GM18505 (cell line): ENCODE results near the gene ATRNL1.

ENCODE experiments used
- ATAC-seq: cut with Tn5 transposase; IDR thresholded peaks from one replicate; pipeline ENCODE4 v1.9.1; 2021; ENCODE audit not compliant: unreplicated experiment
- POLR2A ChIP-seq: IDR thresholded peaks from 4 replicates; pipeline ENCODE4 v1.6.1; 2011; ENCODE audit warnings: borderline replicate concordance; ENCODE audit not compliant: insufficient read depth, insufficient read length; ENCODE audit errors: extremely low read depth

ATRNL1 gene

DNA sequence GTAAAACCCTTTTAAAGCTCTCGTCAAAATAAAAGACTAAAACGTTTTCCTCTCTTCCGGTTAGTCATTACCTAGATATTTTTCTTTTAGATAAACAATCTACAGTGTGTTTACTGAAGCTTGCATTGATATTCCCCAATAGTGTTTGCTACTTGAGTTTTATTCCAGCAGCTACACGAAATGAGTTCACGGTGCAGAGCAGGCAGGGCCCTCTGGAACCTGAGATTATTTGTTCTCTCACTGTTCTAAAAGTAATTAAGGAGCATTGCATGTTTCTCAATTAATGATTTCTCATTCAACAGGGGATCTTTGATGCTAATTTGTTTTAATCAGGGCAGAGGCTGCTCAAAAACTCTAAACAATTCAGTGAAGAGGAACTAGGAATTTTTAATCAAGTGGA, 860.1 kb downstream of the ATRNL1 start:
- no peak for TF ChIP-seq POLR2A
- ATAC-seq = no peak

DNA sequence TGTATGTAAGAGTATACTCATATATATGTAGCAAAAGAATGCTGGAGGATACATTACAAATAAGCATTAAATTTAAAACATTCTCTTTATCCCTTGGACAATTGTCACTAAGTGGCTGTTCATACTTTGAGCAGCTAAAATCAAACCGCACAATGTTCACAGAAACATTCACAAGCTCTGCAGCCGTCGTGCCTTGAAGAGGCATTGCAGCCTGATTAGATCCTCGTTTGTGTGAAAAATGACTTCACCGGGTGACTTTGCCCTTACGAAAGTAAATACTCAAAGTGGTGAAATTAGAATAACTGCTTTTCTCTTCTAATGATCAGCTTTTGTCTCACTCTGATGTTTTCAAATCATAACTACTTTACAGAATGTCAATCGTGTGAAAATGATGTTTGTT, 860.8 kb downstream of the ATRNL1 start:
- ATAC-seq = no peak
- TF ChIP-seq POLR2A = no peak

DNA sequence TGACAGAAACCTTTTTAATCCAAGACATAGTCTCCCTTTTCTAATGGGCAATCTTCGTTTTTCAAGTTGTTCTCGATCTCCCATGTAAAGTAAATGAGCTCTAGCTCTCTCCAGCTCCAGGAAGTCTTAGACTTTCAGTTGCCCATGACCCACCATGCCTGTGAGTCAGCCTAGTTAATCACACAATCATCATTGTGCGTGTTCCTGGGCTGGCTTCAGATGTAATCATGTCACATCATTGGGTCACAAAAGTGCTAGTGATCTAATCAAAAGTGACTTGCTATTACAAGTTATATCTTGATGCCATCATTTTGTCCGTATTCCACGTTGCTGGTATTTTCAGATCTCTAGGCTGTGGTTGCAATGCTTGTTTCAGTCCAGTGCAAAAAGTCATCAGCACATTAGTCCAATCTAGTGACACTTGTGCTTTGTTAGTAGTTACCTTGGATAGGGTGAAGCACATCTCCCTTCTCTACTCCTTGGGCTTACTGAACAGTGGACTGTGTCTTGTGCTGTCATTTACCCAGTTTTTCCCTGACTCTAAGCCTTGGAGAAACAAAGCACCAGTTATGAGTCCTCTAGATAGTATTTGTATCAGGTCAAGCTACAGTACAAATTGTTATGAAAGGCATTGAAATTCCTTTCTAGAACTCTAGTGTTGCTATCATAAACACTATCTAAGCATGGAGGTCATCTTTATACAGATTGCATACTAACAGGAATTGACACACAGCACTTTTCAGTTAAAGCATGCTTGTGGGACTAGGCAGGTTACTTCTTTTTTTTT, 863.3 kb downstream of the ATRNL1 start:
- no peak for TF ChIP-seq POLR2A
- no peak for ATAC-seq

DNA sequence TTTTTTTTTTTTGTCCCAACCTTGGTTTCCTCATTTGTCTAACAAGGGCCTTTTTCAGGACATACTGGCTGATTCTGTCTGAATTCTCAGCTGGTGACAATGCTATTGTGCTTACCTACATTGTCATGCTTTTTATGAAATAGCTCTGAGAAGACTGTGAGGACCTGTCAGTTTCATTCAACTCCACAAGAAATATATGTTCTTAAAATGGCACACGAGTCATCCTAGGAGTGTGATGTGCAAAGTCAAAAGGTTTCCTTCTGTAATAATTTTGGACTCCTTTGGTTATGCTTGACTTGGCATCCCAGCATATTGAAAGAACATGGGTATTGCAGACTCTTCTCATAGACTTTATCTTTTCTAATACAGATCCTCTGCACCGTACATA, 863.8 kb downstream of the ATRNL1 start:
- TF ChIP-seq POLR2A = no peak
- no peak for ATAC-seq

DNA sequence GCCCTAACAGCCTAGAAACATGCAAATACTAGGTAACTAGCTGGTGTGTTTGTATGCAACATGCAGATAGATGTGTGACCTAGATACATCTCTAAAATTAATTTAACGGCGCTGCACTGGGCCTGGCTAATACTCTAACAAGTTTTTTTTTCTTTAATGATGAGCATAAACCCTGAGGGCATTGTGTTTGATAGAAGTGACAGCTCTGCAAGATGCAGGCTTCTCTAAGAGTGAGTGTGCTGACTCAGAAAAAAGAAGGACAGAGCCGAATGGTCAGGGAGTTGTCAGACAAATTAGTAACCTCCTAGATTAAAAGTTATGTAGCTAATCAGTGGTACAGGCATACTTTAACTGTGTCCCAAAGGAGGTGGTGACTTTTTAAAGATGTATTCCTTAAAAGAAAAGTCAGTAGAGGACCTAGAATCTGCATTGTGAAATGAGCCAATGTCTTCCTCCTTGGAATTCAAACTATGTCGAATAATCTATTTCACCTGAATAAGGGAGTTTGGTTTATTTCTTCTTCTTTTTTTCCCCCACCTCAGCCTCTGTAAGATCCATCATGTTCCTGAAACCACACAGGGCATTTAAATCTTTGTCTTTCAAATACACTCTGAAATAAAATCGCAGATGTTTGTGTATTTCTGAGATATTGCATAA, 864.7 kb downstream of the ATRNL1 start:
- no peak for TF ChIP-seq POLR2A
- ATAC-seq = no peak

DNA sequence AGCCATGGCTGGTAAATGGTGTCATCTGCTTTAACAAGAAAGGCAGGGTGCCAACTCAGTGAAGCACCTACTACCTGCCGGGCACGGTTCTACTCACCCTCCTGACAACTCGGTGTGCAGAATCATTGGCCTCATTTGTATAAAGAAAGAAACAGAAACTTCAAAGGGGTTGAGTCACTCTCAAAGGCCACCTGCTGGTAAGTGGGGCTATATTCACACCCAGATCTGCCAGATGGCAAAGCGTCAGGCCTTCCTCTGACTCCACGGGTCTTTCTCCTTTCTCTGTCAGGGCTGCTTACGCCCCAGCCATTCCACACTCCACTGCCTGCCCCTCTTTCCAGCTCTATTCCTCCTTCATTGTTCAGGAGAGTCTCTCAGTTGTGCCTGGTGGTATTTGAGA, 870.7 kb downstream of the ATRNL1 start:
- no peak for ATAC-seq
- TF ChIP-seq POLR2A = no peak

DNA sequence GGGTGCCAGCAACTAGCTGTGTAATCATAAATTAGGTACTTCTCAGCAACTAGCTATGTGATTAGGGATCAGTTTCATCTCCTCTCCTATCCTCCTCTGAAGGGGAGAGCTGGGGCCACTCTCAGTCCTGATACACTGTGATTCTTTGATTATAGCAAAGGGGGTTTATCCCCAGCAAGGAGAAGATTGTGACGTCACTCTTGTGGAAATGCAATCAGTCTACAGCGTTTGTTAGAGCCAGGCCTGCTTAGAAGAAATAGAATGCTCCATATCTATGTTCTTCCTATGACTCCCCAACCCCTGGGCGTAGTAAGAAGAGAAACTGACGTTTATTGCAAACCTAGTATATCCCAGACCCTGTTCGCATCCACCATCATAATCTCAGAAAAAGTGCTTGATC, 871.7 kb downstream of the ATRNL1 start:
- no peak for ATAC-seq
- no peak for TF ChIP-seq POLR2A

DNA sequence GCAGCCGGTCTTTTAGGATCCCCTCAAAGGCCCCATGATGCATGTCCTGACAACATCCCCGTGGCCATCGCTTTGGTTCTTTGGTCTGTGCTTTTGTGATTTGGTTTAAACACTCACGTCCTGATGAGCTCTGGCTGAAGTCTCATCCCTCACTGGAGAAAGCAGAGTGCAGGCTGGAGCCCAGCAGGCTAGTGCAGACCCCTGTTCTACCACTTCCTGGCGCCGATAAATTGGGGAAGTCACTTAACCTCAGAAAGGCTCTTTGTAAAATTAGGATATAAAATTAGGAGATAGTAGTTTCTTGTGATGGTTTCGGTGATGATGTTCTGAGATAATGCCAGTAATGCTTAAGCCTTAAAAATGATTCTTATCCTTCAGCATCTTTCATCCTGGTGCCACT, 872.2 kb downstream of the ATRNL1 start:
- TF ChIP-seq POLR2A = no peak
- ATAC-seq = no peak

DNA sequence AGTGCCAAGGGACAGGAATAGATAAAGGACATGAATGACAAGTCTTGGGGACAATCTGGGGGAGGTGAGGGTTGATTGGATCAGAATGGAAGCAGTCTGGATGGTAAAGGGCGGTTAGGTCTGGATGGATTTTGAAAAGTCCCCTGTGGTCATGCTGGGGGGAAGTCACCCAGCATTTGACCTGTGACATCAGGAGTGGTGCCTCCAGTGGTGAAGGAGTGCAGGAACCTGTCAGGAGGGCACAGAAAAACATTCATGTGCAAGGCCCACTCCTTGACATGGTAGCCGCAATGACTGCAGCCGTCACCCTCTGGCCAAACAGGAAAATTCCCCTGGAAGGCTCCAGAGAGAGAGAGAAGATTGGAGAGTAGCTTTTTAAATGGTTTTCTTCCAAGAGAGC, 875.1 kb downstream of the ATRNL1 start:
- no peak for TF ChIP-seq POLR2A
- no peak for ATAC-seq

DNA sequence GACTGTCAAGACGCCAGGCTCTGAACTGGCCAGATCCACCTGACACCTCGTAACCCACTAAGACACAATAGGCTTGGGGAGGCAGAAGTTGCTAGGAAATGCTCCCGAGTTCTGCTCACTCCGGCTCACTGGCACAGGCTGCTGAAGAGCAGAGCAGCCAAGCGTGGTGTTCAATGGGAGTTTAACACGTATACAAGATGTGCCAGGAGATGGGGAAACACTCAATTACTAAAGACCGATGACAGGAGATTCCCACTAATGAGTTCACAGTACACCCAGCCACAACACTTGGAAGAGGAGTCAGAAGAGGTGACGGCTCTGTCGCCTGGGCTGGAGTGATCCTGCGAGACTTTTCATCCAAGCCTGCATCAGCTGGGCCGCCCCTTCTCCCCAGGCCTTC, 876.4 kb downstream of the ATRNL1 start:
- TF ChIP-seq POLR2A = no peak
- ATAC-seq = no peak

DNA sequence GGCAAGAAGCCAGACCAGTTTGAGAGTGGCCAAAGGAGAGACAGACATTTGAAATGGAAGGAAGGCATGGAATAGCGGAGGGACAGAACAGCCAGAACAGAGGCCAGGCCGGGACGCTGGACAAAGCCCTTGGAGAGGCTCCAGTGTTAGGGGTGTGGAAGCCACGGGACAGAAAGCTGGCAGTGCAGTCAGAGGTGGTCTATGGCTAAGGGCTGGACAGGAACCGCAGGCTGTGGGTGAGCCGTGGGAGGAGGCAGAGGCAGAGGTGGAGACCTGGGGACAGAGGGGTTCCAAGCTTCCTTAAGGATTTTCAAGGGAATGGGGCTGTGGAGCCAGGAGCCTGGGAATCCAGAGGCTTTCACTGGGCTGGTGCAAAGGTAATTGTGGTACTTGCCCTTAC, 878.8 kb downstream of the ATRNL1 start:
- no peak for TF ChIP-seq POLR2A
- no peak for ATAC-seq

DNA sequence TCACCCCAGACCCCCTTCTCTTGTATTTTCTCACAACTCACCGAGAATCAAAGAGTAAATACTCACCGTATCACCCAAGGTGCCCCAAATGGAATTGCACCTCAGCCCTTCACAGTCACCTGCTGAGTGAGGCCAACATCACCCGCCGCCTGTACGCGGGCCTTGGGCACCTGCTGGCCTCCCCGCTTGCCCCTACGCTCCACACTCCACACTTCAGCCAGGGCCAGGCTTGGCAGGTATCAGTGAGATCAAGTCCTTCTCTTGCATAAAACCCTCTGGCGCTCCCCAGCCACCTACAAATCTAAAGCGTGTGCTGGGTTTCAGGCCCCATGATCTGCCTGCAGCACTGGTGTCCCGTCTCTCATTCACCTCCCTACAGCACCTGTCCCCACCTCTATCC, 879.3 kb downstream of the ATRNL1 start:
- no peak for ATAC-seq
- no peak for TF ChIP-seq POLR2A

DNA sequence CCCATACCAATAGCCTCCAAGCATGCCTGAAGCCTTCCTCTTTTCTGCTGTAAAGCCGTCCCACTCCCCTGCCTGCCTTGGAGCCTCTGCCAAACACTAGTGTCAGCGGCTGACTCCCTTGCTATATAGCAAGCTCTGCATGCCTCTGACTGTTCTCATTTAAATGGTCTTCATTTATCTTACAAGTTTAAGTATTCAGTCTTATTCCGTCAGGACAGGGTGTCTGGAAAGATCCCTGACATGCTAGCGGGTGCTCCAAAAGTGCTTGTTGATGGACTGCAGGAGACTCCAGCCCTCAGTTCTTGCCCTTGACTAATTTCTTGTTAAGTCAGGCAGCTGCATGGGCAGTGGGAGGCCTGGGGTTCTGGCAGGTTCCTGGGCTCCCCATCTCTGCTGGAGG, 881.2 kb downstream of the ATRNL1 start:
- ATAC-seq = no peak
- no peak for TF ChIP-seq POLR2A

DNA sequence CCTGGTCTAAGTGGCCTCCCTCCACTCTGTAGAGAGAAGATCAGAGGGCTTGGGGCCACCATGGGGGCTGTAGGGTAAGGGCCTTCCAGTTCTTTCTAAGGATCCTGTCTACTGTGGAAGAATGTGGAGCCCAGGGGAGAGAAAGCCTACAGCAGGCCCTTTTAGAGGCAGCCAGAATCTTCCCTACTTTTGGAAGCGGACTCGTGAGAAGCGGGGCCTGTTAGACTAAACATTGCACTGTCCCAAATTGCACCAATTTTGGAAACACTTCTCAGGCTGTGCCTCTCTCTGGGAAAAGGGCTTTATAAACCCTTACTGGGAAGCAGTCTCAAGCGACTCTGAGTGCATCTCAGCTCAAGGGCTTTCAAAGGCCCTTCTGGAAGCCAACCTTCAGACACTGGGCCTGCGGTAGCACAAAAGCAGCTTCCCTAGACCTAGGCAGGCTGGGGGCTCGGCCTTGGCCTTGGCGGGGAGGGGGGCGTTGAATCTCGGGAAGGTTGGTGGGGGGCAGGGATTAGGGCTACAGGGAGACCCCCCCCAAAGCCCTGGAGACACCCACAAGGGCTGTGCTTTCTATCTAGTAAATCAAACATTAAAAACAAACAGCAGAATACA, 881.8 kb downstream of the ATRNL1 start:
- TF ChIP-seq POLR2A = no peak
- no peak for ATAC-seq
